WERI-Rb-1 (cell line): ENCODE results near the gene HS6ST1.
A peak's percentile ranks its signal among the peaks of the same experiment; 100 is the strongest.
"Not testable (repeated sequence)": the region's sequence is repeated elsewhere in the genome, so short reads cannot be mapped to it uniquely, and the experiment has no call there.

Experiments
- DNase-seq: peaks from one replicate; pipeline ENCODE4 v3.0.0-alpha.2; 2020
- H3K27ac ChIP-seq: fragments of 250-450 bp; sonication (Bioruptor Pico); 2 replicates; pipeline ENCODE4 v1.5.1; 2020; ENCODE audit warnings: mild to moderate bottlenecking, moderate library complexity
- H3K27me3 ChIP-seq: fragments of 250-450 bp; sonication (Bioruptor Pico); 2 replicates; pipeline ENCODE4 v1.5.1; 2021; ENCODE audit warnings: mild to moderate bottlenecking, low read depth, moderate library complexity; ENCODE audit not compliant: insufficient read depth, severe bottlenecking
- H3K36me3 ChIP-seq: fragments of 250-450 bp; sonication (Bioruptor Pico); 2 replicates; pipeline ENCODE4 v1.5.1; 2020; ENCODE audit warnings: mild to moderate bottlenecking, moderate library complexity
- H3K4me3 ChIP-seq: 2 replicates; pipeline ENCODE4 v1.5.1; 2011; ENCODE audit warnings: low read depth, mild to moderate bottlenecking, control low read depth, low read length
- H3K9me3 ChIP-seq: fragments of 250-450 bp; sonication (Bioruptor Pico); 2 replicates; pipeline ENCODE4 v1.5.1; 2021; ENCODE audit warnings: mild to moderate bottlenecking, moderate library complexity; ENCODE audit not compliant: severe bottlenecking
- CTCF ChIP-seq: IDR thresholded peaks from 2 replicates; pipeline ENCODE4 v1.5.1; 2011; ENCODE audit warnings: low read depth, mild to moderate bottlenecking, control low read depth, inconsistent platforms, low read length

The HS6ST1 gene

GRCh38 chr2:128270672-128271596 is 47.7 kb downstream of the HS6ST1 start:
- H3K27ac ChIP-seq, result no peak overlapping the region
- H3K36me3 ChIP-seq, result peaks cover 25% of the 10 kb centered on the region
- DNase-seq, result peak; percentile 4
- no peak for TF ChIP-seq CTCF
- H3K9me3 ChIP-seq, result peaks cover 2% of the 10 kb centered on the region
- no peaks in the 10 kb centered on the region for H3K27me3 ChIP-seq
- H3K4me3 ChIP-seq, result no peak overlapping the region

- no peak for TF ChIP-seq CTCF
- Histone ChIP-seq H3K9me3 (peaks cover 2% of the 10 kb centered on the region), H3K36me3 (peaks cover 17% of the 10 kb centered on the region), H3K27ac (no peak overlapping the region), H3K27me3 (no peaks in the 10 kb centered on the region), H3K4me3 (no peak overlapping the region)
- DNase-seq, result peak; percentile 5
These were observed 48.5 kb downstream of the HS6ST1 start for GRCh38 chr2:128269990-128270671.

GRCh38 chr2:128269063-128269989 is 49.3 kb downstream of the HS6ST1 start:
- DNase-seq, result no peak
- H3K27ac ChIP-seq, result no peak overlapping the region

GRCh38 chr2:128268611-128269010 is 50.1 kb downstream of the HS6ST1 start:
- not testable (repeated sequence) for H3K9me3 ChIP-seq, H3K4me3 ChIP-seq, H3K27ac ChIP-seq, DNase-seq, H3K36me3 ChIP-seq, H3K27me3 ChIP-seq

More at GRCh38 chr2:128269063-128269989, 49.3 kb downstream of the HS6ST1 start:
- no peak for TF ChIP-seq CTCF
- H3K27me3 ChIP-seq, result no peaks in the 10 kb centered on the region
- no peak overlapping the region for H3K4me3 ChIP-seq
- H3K9me3 ChIP-seq, result no peaks in the 10 kb centered on the region
- peaks cover 13% of the 10 kb centered on the region for H3K36me3 ChIP-seq

GRCh38 chr2:128268145-128268544 is 50.5 kb downstream of the HS6ST1 start:
- not testable (repeated sequence) for H3K4me3 ChIP-seq, H3K27me3 ChIP-seq, H3K27ac ChIP-seq, H3K9me3 ChIP-seq, DNase-seq, H3K36me3 ChIP-seq

GRCh38 chr2:128267649-128268048 is 51.0 kb downstream of the HS6ST1 start:
- not testable (repeated sequence) for H3K27me3 ChIP-seq, H3K36me3 ChIP-seq, DNase-seq, H3K9me3 ChIP-seq, H3K4me3 ChIP-seq, H3K27ac ChIP-seq

- not testable (repeated sequence) for H3K9me3 ChIP-seq, H3K4me3 ChIP-seq, DNase-seq, H3K27me3 ChIP-seq, H3K36me3 ChIP-seq, H3K27ac ChIP-seq
These were observed 51.5 kb downstream of the HS6ST1 start for GRCh38 chr2:128267197-128267596.

GRCh38 chr2:128266463-128266862 is 52.2 kb downstream of the HS6ST1 start:
- DNase-seq, result not testable (repeated sequence)

GRCh38 chr2:128265608-128265993 is 53.1 kb downstream of the HS6ST1 start:
- not testable (repeated sequence) for DNase-seq, H3K27ac ChIP-seq

More at GRCh38 chr2:128266463-128266862, 52.2 kb downstream of the HS6ST1 start:
- H3K36me3 ChIP-seq, H3K27me3 ChIP-seq, H3K27ac ChIP-seq, H3K9me3 ChIP-seq, H3K4me3 ChIP-seq: not testable (repeated sequence)

More at GRCh38 chr2:128265608-128265993, 53.1 kb downstream of the HS6ST1 start:
- not testable (repeated sequence) for H3K36me3 ChIP-seq, H3K27me3 ChIP-seq, H3K9me3 ChIP-seq, H3K4me3 ChIP-seq
